B cell (primary cell): ENCODE results near the gene ESRP2. TPM values are rescaled to one million over a fixed set of nuclear protein-coding genes. Genes with fewer than 3 reads are reported as not detected.
A peak's percentile ranks its signal among the peaks of the same experiment; 100 is the strongest.

ENCODE experiments used
- ATAC-seq: fragments of 200-7000 bp; cut with Tn5 transposase; one replicate; pipeline ENCODE4 v1.10.0; 2021; ENCODE audit warnings: low read depth, mild to moderate bottlenecking, moderate number of reproducible peaks, moderate library complexity
- CTCF ChIA-PET: fragments of 350-600 bp; sonication (Branson Sonifier 250); formaldehyde crosslinking; loops from one replicate; lab custom pipeline; 2021; ENCODE audit warnings: antibody characterized with exemption, inconsistent platforms; lab: Charles Lee
- POLR2A ChIA-PET: fragments of 350-600 bp; sonication (Branson Sonifier 250); formaldehyde crosslinking; loops from one replicate; lab custom pipeline; 2021; ENCODE audit warnings: antibody characterized with exemption; lab: Charles Lee
- DNase-seq: peaks from one replicate; pipeline ENCODE4 v3.0.0; 2013
- H2AFZ ChIP-seq: 2 replicates; pipeline ENCODE4 v1.6.1; 2012; ENCODE audit warnings: mild to moderate bottlenecking, low read depth, low read length; ENCODE audit not compliant: insufficient read depth, poor library complexity, severe bottlenecking
- H3K27ac ChIP-seq, 2 donors: 1 replicate in 1 of 2; 2 replicates in 1 of 2; pipeline ENCODE4 v1.5.1; 2012 to 2013; ENCODE audit warnings: low read length in 2 of 2, mild to moderate bottlenecking in 2 of 2, moderate library complexity in 1 of 2
- H3K27me3 ChIP-seq, 4 experiments: fragments of 200-600 bp in 1 of 4; sonication (generic) in 1 of 4; replicated peaks in 1 of 4; 1 replicate in 2 of 4; 2 replicates in 2 of 4; pipeline versions ENCODE4 v1.6.1 to v1.7.0; 2013 to 2016; ENCODE audit warnings: low read length in 3 of 4, mild to moderate bottlenecking in 2 of 4, mixed read lengths in 1 of 4, moderate library complexity in 1 of 4; ENCODE audit not compliant: insufficient read depth in 4 of 4, control insufficient read depth in 3 of 4; ENCODE audit errors: control extremely low read depth in 1 of 4
- H3K36me3 ChIP-seq, 2 experiments: replicated peaks in 1 of 2; 1 replicate in 1 of 2; 2 replicates in 1 of 2; pipeline versions ENCODE4 v1.6.1 to v1.7.1; 2013; ENCODE audit warnings: low read length in 1 of 2; ENCODE audit not compliant: insufficient read depth in 2 of 2, control insufficient read depth in 1 of 2; ENCODE audit errors: control extremely low read depth in 1 of 2, extremely low read depth in 1 of 2
- H3K4me1 ChIP-seq, 2 donors: fragments of 200-600 bp in 1 of 2; sonication (generic) in 1 of 2; 1 replicate in 1 of 2; 2 replicates in 1 of 2; pipeline versions ENCODE4 v1.5.1 to v1.6.1; 2013 to 2017; ENCODE audit warnings: low read length in 2 of 2; ENCODE audit not compliant: control insufficient read depth in 2 of 2, insufficient read depth in 2 of 2
- H3K4me2 ChIP-seq: replicated peaks from 2 replicates; pipeline ENCODE3; 2012; ENCODE audit warnings: mild to moderate bottlenecking, low read depth, low read length; ENCODE audit not compliant: poor library complexity, severe bottlenecking
- H3K4me3 ChIP-seq, 5 experiments: fragments of 200-600 bp in 1 of 5; sonication (generic) in 1 of 5; 1 replicate in 3 of 5; 2 replicates in 2 of 5; pipeline versions ENCODE4 v1.5.1 to v1.7.0; 2011 to 2016; ENCODE audit warnings: low read length in 4 of 5, mild to moderate bottlenecking in 4 of 5, low read depth in 2 of 5, control low read depth in 1 of 5, moderate library complexity in 1 of 5; ENCODE audit not compliant: insufficient read depth in 1 of 5; ENCODE audit errors: control extremely low read depth in 1 of 5, extremely low read depth in 1 of 5
- H3K79me2 ChIP-seq: fragments of 200-600 bp; sonication (generic); one replicate; pipeline ENCODE4 v1.6.0; 2016; ENCODE audit warnings: low read length; ENCODE audit not compliant: control insufficient read depth, insufficient read depth
- H3K9ac ChIP-seq: fragments of 200-600 bp; sonication (generic); 2 replicates; pipeline ENCODE4 v1.6.1; 2017; ENCODE audit warnings: mild to moderate bottlenecking, low read length, moderate library complexity
- H3K9me3 ChIP-seq, 3 donors: one replicate each; pipeline versions ENCODE4 v1.6.1 to v1.7.1; 2013; ENCODE audit warnings: low read length in 2 of 3; ENCODE audit not compliant: control insufficient read depth in 2 of 3, insufficient read depth in 1 of 3; ENCODE audit errors: control extremely low read depth in 1 of 3
- H4K20me1 ChIP-seq: 2 replicates; pipeline ENCODE4 v1.6.0; 2012; ENCODE audit warnings: mild to moderate bottlenecking, low read length; ENCODE audit not compliant: insufficient read depth, control insufficient read depth, poor library complexity, severe bottlenecking
- H3K27ac Mint-ChIP-seq: one replicate; pipeline ENCODE4 v1.8.0; 2021; ENCODE audit warnings: mixed read lengths
- H3K27me3 Mint-ChIP-seq: one replicate; pipeline ENCODE4 v1.8.0; 2021; ENCODE audit warnings: mixed read lengths
- H3K4me1 Mint-ChIP-seq: one replicate; pipeline ENCODE4 v1.8.0; 2021; ENCODE audit warnings: mixed read lengths
- H3K4me3 Mint-ChIP-seq: one replicate; pipeline ENCODE4 v1.8.0; 2021; ENCODE audit warnings: mixed read lengths
- H3K9me3 Mint-ChIP-seq: one replicate; pipeline ENCODE4 v1.8.0; 2022; ENCODE audit warnings: mixed read lengths; ENCODE audit not compliant: insufficient read depth
- EZH2 ChIP-seq: IDR thresholded peaks from 2 replicates; pipeline ENCODE4 v1.6.1; 2012; ENCODE audit warnings: borderline replicate concordance, low read depth, mild to moderate bottlenecking, moderate library complexity, low read length; ENCODE audit not compliant: insufficient read depth, poor library complexity, severe bottlenecking
- WGBS: methylation state at CpG from one replicate; pipeline ENCODE4 v1.1.5; 2013; ENCODE audit warnings: missing lambda C conversion rate; ENCODE audit not compliant: insufficient coverage; 5-methylcytosine and 5-hydroxymethylcytosine counted together
- intact Hi-C: fragments of 100-400 bp; cut with micrococcal nuclease; formaldehyde crosslinking; loops from one replicate; pipeline ENCODE4 v1.10.0; 2022
- polyA plus RNA-seq: library from polyadenylated mRNA; depleted of rRNA; stranded (reverse); fragments of >200 nt; gene quantifications from 2 replicates; pipeline ENCODE4 v1.2.3, GENCODE V29; 2012
- total RNA-seq, 2 donors: library from RNA; stranded (reverse); fragments of 120-200 nt in 1 of 2; gene quantifications; 1 replicate in 1 of 2; 2 replicates in 1 of 2; pipeline versions ENCODE4 v1.2.3 to v1.2.4, GENCODE V29; 2013 to 2022
- TF ChIP-seq, protein P1 (sequence below): fragments of 200-600 bp; IDR thresholded peaks from one replicate; pipeline ENCODE4 v1.8.0; 2022; ENCODE audit warnings: antibody characterized with exemption, mild to moderate bottlenecking

The ESRP2 gene
- total and polyA plus RNA-seq, 2 donors (not counting 1 experiment from before 2014, with no cell fraction given) = 0.09 TPM; not detected in 1

- Mint-ChIP-seq H3K4me1 (peaks cover 5% of the 10 kb centered on the region), H3K27me3 (no peaks in the 10 kb centered on the region), H3K4me3 (no peak overlapping the region), H3K9me3 (no peaks in the 10 kb centered on the region), H3K27ac (no peak overlapping the region)
- Histone ChIP-seq H3K4me2 (no peak overlapping the region), H3K4me3 (no peak overlapping the region), H3K9me3 (no peaks in the 10 kb centered on the region), H3K27me3 (no peaks in the 10 kb centered on the region), H3K9ac (no peak overlapping the region), H2AFZ (no peak overlapping the region), H4K20me1 (peaks cover 6% of the 10 kb centered on the region), H3K27ac (peak overlapping the region in 1 of 2 donors; percentile 23), H3K79me2 (peaks cover 35% of the 10 kb centered on the region), H3K4me1 (no peaks in the 10 kb centered on the region), H3K36me3 (peaks cover 0 to 5% of the 10 kb centered on the region in 2 experiments)
- intact Hi-C loops = no loop called here
- DNase-seq (no peak), ATAC-seq (no peak)
- WGBS = no CpG with 5 or more reads among the region's 3 CpGs
- POLR2A ChIA-PET = interaction anchor here (0.6 kb wide), 1 partner anchor 31 kb away, joined by 3 read pairs; no protein-coding TSS in a partner anchor
- CTCF ChIA-PET = no interaction called here
- no peak for TF ChIP-seq EZH2
- TF ChIP-seq, protein P1, sequence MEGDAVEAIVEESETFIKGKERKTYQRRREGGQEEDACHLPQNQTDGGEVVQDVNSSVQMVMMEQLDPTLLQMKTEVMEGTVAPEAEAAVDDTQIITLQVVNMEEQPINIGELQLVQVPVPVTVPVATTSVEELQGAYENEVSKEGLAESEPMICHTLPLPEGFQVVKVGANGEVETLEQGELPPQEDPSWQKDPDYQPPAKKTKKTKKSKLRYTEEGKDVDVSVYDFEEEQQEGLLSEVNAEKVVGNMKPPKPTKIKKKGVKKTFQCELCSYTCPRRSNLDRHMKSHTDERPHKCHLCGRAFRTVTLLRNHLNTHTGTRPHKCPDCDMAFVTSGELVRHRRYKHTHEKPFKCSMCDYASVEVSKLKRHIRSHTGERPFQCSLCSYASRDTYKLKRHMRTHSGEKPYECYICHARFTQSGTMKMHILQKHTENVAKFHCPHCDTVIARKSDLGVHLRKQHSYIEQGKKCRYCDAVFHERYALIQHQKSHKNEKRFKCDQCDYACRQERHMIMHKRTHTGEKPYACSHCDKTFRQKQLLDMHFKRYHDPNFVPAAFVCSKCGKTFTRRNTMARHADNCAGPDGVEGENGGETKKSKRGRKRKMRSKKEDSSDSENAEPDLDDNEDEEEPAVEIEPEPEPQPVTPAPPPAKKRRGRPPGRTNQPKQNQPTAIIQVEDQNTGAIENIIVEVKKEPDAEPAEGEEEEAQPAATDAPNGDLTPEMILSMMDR = no peak
Observed at GRCh38 chr16:68200088-68200783, 35.7 kb downstream of the ESRP2 start.

DNA sequence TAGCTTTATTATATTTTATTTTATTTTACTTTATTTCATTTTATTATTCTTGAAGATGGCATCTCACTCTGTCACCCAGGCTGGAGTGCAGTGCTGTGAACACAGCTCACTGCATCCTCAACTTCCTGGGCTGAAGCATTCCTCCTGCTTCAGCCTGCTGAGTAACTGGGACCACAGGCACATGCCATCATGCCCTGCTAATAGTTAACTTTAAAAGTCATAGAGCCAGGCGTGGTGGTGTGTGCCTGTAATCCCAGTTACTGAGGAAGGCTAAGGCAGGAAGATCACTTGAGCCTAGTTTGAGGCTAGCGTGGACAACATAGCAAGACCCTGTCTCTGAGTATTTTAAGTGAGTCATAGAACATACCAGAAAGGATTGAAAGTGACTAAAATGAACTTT lies 38.7 kb downstream of the ESRP2 start:
- Mint-ChIP-seq H3K4me3 (no peak overlapping the region), H3K4me1 (peaks cover 5% of the 10 kb centered on the region), H3K27ac (no peak overlapping the region), H3K9me3 (no peaks in the 10 kb centered on the region), H3K27me3 (no peaks in the 10 kb centered on the region)
- POLR2A ChIA-PET = no interaction called here
- Histone ChIP-seq H3K4me1 (no peaks in the 10 kb centered on the region), H4K20me1 (peaks cover 14% of the 10 kb centered on the region), H3K9me3 (no peaks in the 10 kb centered on the region), H2AFZ (no peak overlapping the region), H3K27ac (no peak overlapping the region), H3K4me2 (no peak overlapping the region), H3K9ac (no peak overlapping the region), H3K4me3 (no peak overlapping the region), H3K36me3 (peaks cover 0 to 18% of the 10 kb centered on the region in 2 experiments), H3K27me3 (no peaks in the 10 kb centered on the region), H3K79me2 (peaks cover 60% of the 10 kb centered on the region)
- TF ChIP-seq EZH2 = no peak
- TF ChIP-seq, protein P1 = no peak
- intact Hi-C loops = no loop called here
- DNase-seq (no peak), ATAC-seq (no peak)
- WGBS = 100% methylated on average over 2 of the region's 2 CpGs
- CTCF ChIA-PET = interaction anchor here (1.0 to 1.4 kb wide), 2 partner anchors 18 to 131 kb away, joined by 3 read pairs; no protein-coding TSS in a partner anchor
